ENCODE results near the gene EHD2.
"Not testable (repeated sequence)": the region's sequence is repeated elsewhere in the genome, so short reads cannot be mapped to it uniquely, and the experiment has no call there.

EHD2 gene

DNA sequence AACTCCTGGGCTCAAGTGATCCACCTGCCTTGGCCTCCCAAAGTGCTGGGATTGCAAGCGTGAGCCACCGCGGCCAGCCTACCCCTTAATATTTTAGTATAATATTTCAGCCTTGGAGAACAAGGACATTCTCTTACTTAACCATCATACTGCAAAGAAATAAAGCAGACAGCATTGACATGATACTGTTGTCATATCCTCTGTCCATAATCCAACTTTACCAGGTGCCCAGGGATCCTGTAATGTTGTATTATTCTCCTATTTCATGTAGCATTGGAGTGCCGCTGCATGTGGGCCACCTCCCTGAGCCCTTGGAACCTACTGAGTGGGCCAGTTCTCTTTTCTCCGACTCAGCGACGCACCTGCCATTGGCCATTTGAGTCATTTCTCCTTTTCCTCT lies 21.4 kb upstream of the EHD2 start:
- DNase-seq, result no peak

DNA sequence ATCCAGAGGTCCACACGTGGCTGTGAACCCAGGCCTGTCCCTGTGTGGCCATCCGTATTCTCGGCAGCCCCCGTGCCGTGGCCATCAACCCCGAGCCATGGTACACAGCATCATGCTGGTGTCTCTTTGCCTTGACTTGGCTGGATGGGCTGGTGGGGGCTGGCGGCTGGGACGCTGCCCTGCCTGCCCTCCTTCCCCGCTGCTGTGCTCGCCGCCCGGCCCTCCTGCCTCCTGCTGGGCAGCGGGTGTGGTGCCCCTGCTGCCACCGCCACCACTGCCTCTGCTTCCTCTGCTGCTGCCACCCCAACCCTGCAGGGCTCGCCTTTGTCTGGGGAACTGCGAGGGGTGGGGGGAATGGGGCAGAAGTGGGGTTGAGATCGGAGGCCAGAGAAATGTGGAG lies 19.7 kb upstream of the EHD2 start:
- DNase-seq, result no peak

DNA sequence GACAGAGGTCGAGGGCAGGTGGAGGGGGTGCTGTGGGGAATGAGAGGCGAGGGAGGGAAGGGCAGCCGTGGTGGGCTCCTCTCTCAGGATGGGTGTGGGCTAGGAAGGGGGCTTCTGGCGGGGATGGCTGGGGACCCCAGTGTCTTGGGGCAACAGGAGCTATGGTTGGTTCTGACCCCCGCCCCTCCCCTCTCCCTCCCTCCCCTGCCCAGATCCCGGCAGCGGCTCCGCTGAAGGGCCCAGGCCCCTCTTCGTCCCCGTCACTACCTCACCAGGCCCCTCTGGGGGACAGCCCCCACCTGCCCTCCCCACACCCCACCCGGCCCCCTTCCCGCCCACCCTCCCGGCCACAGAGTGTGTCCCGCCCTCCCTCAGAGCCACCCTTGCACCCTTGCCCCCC lies 19.3 kb upstream of the EHD2 start:
- no peak for DNase-seq

DNA sequence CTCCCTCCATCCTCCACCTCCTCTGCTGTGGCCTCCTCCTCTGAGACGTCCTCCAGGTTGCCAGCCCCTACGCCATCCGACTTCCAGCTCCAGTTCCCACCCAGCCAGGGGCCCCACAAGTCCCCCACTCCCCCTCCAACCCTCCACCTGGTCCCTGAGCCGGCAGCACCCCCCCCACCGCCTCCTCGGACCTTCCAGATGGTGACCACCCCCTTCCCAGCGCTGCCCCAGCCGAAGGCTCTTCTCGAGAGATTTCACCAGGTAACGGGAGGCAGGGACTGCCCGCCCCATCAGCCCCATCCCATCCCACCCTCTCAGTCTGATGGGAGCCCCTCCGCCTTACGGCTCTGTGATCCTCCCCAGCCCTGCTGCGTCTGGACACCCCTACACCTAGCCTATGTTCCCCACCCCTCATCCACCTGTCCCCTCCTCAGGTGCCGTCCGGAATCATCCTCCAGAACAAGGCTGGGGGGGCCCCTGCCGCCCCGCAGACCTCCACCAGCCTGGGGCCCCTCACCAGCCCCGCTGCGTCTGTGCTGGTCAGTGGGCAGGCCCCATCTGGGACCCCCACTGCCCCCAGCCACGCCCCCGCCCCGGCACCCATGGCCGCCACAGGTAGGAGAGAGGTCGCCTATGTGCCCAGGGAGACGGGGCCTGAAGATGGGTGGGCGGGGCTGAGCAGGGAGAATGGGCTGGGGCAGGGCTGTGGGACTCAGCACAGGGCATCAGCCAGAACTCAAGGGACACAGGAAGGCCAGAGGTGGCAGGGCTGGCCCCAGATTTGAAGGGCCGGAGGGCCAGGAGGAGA lies 18.6 kb upstream of the EHD2 start:
- peak in 1 of 2 experiments; percentile 6 for DNase-seq

DNA sequence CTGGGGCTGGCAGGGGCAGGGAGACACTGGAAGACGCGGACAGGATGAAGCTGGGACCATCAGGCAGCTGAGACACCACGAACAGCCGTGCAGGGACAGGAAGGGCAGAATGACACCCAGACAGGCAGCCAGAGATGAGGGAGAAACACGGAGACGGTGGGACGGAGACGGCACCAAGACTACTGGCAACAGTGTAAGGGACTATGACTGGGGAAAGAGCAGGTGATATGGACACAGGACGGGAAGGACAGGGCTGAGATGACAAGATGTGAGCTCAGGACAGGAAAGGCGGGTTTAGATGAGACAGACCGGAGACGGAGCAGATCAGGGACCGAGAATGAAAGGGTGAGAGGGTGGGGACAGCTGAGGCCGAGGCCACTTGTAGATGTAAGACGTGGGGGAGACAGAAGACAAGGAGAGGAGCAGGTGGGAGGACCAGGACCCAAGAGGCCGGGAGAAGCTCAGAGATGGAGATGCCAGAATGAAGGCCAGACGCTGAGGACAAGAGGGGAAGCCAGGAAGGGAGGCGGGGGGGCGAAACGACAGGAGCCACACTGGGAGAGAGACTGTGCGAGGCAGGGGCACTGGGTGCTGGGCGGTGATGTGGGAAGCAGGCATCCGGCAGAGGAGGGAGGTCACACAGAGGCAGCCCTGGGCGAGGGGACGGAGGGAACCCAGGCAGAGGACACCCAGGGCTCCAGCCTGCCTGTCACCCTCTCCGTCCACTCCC lies 17.5 kb upstream of the EHD2 start:
- DNase-seq, result no peak

DNA sequence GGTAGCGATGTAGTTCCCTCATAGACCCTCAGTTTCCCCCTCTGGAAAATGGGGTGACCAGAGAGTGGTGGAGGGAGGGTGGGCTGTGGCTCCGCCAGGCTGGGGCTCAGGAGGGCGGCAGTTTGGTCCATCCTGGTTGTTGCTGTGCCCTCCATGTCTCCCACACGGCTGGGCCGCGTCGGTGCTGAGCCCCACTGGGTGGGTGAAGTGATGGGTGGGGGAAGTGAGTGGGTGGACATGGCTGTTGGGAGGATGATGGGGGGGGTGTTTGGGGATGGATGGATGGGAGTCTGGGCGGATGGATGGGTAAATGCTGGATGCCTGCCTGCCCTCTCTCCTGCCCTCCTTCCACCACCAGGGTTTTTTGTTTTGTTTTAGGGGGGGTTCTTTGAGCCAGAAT lies 16.6 kb upstream of the EHD2 start:
- no peak for DNase-seq

DNA sequence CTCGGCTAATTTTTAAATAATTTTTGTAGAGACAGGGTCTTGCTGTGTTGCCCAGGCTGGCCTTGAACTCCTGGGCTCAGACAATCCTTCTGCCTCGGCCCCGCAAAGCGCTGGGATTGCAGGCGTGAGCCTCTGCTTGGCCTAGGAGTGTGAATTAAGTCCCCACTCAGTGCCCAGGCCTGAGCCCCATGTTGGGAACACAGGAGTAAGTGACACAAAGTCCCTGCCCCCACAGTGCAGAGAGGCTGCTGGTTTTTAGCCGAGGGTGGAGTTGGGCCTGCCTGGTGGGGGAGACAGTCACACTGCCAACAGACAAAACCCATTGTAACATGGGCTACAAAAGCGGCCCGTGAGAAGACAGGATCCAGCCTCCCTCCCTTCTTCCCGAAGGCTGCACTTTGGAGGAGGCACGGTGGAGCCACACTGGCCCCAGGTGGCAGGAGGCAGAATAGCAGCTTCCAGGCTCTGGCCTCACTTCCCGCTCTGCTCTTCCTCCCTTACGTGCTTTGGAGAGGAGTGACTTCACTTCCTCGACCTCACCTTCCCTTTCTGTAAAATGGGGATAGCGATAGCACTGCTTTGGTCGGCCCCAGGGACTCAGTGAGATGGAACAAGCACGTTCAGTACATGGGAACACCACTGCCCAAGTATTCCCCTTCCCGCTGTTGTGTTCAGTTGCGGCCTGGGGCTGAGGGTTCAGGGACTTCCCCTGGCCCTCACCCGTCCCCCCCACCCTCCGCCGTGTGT lies 15.2 kb upstream of the EHD2 start:
- DNase-seq, result peak; percentile 80 to 81

DNA sequence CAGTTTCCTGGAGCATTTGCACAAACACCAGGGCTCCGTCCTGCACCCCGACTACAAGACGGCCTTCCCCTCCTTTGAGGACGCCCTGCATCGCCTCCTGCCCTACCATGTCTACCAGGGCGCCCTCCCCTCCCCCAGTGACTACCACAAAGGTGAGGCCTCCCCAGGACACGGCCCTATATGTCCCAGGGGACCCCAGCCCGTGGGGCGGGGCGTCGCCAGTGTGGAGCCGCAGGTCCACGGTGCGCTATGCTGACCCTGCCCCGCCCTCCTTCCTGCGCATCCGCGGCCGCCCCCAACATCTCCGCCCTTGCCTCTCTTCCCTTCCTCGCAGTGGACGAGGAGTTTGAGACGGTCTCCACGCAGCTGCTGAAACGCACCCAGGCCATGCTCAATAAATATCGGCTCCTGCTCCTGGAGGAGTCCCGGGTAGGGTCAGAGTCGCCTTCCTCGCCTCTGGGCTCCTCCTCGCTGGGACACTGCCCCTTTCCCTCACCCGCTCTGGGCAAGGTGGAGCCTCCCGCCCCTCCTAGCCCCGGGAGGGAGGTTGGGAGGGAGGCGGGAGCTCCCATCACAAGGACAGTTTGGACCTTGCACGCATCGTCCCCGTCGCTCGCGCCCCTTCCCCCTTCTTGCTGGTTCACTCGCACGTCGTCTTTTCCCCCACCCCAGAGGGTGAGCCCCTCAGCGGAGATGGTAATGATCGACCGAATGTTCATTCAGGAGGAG lies 14.4 kb upstream of the EHD2 start:
- no peak for DNase-seq

DNA sequence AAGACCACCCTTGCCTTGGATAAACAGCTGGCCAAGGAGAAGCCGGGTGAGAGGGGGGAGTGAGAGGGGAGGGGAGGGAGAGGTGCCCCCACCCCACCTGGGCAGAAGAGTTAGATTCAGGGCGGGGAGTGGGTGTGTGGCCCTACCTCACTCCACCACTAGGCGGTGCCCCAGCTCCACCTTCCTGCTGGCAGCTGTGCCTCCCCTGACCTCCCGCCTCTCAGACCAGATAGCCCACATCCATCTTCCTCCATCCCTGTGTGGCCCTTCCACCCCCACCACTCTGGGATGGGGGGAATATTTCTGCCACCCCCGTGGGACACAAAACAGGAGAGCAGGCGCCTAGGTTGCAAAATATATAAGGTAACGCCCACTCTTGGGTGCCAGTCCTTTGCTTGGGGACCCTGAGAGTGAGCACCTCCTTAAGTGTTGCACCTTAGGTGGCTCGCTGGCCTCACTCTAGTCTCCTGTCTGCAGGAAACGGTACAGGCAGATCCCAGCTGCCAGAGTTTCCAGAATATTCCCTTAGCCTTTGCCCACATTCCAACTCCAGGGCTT lies 13.8 kb upstream of the EHD2 start:
- DNase-seq, result peak; percentile 34 to 51

DNA sequence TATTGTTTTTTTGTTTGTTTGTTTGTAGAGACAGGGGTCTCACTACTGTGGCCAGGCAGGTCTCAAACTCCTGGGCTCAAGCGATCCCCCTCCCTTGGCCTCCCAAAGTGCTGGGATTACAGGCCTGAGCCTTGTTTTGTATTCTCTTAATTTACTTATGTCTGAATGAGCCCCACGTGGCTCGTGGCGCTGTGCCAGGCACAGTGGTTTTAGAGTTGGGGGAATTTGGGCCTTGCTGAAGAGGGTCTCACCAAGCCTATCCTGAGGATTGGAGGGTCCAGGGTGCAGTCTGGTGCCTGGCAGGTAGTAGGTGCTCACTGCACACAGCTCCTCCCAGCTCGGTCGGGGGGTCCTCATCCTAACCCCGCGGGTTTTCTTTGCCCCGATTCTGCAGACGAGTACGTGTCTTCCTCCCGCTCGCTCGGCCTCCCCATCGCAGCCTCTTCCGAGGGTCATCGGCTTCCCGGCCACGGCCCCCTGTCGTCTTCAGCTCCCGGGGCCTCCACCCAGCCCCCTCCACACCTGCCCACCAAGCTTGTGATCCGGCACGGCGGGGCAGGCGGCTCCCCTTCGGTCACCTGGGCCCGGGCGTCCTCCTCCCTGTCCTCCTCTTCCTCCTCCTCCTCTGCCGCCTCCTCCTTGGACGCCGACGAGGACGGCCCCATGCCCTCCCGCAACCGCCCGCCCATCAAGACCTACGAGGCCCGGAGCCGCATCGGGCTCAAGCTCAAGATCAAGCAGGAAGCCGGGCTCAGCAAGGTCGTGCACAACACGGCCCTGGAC lies 12.1 kb upstream of the EHD2 start:
- DNase-seq, result no peak

DNA sequence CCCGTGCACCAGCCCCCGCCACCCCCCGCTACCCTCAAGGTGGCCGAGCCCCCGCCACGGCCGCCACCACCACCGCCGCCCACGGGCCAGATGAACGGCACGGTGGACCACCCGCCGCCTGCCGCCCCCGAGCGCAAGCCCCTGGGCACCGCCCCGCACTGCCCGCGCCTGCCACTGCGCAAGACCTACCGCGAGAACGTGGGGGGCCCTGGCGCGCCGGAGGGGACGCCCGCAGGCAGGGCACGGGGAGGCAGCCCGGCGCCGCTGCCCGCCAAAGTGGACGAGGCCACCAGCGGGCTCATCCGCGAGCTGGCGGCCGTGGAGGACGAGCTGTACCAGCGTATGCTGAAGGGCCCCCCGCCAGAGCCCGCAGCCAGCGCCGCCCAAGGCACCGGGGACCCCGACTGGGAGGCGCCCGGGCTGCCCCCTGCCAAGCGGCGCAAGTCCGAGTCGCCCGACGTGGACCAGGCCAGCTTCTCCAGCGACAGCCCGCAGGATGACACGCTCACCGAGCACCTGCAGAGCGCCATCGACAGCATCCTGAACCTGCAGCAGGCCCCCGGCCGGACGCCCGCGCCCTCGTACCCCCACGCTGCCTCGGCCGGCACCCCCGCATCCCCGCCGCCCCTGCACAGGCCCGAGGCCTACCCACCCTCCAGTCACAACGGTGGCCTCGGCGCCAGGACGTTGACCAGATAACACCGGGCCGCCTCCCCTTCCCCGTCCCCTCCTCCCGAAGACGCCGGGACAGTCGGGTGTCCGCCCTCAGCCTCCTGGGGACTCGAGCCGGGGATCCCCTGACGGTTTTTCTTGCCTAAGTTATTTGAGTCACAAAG lies 11.3 kb upstream of the EHD2 start:
- DNase-seq, result no peak

DNA sequence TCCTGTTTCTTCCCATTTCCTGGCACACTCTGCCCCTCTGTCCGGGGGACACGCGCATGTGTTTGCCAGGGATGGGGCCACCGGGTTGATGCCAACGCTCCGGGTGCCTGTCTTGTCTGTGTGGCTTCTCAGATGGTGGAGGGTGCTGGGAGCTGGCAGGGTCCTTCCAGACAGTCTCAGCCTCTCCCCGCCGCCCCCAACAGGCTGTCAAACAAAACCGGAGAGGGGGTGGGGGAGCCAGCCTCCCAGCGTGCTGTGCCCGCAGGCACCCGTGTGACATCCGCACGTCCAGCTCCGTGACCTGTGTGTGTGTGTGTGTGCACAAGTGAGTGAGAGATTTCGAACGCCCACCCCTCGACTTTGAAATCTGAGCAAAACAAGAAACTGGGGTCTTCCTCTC lies 10.6 kb upstream of the EHD2 start:
- DNase-seq, result no peak

DNA sequence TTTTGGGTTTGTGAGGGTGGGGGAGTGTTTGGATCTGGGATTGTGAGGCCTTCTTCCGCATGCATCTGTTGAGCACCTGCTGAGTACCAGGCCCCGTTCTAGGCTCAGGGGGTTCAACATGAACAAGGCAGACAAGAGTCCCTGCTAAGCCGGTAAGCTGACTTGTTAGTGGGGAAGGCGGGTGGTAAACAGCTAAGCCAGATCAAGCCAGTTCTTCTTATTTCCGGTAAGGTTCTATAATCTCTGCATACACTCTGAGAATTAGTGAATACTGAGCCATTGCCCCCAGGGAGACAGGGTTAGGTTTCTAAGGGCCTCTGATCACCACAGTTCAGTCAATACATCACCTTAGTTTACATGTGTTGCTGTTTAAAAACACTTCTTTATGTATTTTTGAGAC lies 9.9 kb upstream of the EHD2 start:
- DNase-seq, result no peak

DNA sequence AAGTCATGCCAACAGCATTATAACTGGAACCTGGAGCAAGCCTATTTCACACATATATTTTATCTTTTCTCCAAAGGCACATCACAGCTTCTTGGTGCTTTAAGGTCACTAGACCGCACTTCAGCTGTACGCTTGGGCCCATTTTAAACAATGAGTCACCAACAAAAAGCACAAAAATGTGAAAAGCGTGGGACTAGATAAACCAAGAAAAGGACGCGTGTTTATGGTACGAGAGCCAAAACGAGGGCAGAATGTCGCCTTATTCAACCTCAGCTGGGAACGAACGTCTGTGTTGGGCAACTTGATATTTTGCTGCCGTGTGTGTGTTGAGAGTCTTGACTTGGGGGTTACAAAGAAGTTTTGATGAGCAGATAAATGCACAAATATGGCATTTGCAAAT lies 9.2 kb upstream of the EHD2 start:
- no peak for DNase-seq

DNA sequence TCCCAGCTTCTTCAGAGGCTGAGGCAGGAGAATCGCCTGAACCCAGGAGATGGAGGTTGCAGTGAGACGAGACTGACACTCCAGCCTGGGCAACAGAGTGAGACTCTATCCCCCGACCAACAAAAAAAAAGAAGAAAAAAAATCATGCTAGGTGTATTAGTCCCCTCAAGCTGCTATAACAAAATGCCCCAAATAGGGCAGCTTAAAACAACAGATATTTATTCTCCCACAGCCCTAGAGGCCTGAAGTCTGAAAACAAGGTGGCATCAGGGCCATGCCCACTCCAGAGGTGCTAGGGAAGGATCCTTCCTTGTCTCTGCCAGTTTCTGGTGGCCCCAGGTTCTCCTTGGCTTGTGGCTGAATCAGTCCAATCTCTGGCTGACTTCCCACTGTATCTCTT lies 8.6 kb upstream of the EHD2 start:
- DNase-seq, result no peak

DNA sequence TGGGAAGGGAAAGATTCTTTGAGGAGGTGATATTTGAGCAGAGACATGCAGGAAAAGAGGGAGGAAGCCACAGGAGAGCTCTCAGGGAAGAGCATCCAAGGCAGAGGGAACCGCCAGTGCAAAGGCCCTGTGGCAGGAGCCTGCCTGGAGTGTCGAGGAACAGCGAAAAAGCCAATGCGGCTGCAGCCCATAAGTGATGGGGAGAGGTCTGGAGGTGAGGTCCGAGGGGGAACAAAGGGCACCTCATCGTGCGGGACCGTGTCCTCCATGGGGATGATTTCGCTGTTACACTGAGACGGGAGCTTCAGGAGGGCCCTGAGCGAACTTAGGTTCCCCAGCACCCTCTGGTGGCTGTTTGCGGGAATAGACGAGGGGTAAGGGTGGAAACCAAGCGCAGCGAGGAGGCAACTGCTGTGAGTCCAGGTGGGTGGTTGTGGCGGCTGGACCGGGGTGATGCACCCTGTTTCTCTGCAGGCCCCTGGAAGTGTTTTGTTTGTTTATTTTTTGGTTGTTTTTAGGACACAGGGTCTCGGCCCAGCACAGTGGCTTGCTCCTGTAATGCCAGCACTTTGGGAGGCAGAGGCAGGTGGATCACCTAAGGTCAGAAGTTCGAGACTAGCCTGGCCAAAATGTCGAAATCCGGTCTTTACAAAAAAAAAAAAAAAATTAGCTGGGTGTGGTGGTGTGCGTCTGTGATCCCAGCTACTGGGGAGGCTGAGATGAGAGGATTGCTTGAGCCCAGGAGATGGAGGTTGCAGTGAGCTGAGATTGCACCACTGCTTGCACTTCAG lies 5.9 kb upstream of the EHD2 start:
- peak; percentile 66 to 73 for DNase-seq

DNA sequence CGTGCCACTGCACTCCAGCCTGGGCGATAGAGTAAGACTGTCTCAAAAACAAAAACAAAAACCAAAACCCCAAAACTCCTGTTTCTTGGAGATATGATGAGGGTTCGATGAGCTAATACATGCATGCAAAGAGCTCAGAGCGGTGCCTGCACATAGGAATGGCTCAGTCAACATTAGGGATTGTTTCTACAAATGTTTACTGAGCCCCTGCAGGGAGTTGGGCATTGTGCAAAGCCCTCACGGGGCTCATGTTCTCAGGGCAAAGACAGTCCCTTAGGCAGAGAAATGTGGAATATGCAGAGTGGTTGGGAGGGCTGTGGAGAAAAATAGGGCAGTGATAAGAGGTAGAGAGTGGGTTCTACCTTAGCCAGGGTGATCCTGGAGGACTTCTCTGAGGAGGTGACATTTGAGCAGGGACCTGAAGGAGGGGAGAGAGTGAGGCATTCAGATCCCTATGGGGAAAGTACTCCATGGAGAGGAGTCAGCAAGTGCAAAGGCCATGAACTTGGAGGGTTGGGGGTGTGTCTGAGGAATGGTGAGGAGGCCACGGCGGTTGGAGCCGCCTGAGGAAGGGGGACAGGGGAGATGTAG lies 1.5 kb upstream of the EHD2 start:
- DNase-seq, result no peak

DNA sequence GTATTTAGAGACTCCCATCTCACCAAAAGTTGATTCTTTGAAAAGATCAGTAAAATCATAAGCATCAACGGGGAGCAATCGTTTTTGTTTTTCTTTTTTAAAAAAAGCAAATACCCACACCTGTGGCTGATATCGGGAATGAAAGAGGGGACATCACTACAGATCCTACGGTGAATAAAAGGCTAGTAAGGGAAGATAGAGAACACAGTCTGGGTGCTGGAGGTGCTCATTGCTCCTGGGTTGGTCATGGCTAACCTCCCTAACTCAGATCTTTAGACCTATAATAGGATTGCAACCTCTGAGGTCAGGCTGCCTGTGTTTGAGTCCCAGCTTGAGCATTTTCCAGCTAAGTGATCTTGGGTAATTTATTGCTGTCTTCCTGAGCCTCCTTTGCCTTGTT lies 1.1 kb downstream of the EHD2 start:
- DNase-seq, result no peak

DNA sequence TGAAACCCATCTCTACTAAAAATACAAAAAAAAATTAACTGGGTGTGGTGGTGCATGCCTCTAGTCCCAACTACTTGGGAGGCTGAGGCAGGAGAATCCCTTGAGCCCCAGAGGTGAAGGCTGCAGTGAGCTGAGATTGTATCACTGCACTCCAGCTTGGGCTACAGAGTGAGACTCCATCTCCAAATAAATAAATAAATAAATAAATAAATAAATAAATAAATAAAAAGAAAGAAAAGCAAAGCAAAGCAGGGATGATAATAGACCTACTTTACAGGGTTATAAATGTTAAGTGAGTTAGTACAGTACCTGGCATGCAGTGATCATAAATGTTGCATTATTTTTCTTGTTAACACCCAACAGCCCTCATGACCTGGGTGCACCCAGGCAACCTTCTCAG lies 1.6 kb downstream of the EHD2 start:
- not testable (repeated sequence) for DNase-seq

All from Kasumi-1 (cell line).